Globus pallidus (tissue), 1 donor: ENCODE data around the gene NDUFA1.
A peak's percentile ranks its signal among the peaks of the same experiment; 100 is the strongest.
"Not testable (repeated sequence)": the region's sequence is repeated elsewhere in the genome, so short reads cannot be mapped to it uniquely, and the experiment has no call there.

Experiments
- DNase-seq: peaks from one replicate; pipeline ENCODE4 v3.0.0-alpha.2; 2015; ENCODE audit warnings: low spot score

Gene NDUFA1

DNA sequence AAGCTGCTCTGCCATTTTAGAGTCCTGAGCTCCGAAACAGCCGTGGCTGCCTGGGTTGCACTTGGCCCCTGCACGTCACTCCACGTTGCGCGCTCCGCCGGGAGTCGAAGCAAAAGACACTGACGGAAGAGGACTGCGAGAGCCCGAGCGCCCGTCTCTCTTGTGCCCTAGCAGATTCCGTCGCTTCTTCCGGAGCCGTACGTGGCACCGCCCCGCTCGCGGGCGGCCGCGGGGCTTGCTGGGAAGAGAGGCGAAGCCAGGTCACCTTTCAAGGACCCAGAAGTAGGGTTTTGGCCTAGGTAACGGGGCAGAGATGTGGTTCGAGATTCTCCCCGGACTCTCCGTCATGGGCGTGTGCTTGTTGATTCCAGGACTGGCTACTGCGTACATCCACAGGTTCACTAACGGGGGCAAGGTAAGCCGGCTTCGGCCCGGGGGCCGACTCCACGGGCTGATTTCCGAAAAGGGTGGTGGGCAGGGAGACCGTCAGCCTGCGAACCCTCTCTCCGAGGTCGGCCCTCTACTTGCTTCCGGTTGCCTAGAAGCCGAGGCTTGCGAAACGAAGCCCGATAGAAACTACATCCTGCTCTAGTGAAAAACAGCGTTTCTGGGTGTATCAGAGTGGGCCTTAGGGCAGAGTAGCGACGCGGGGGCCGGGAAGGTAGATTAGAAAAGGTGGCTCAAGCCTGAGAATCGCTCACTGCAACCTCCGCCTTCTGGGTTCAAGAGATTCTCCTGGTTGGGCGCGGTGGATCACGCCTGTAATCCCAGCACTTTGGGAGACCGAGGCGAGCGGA lies at the start of gene NDUFA1, which contains the start of gene RNF113A:
NDUFA1 (plus strand) TSS at position 234 of the 797 bp plus-strand sequence; CDS start at position 314, 80 bp downstream.
RNF113A (minus strand) TSS at position 135 of the 797 bp plus-strand sequence; CDS start at position 15, 120 bp downstream.
- DNase-seq: peak; percentile 79

DNA sequence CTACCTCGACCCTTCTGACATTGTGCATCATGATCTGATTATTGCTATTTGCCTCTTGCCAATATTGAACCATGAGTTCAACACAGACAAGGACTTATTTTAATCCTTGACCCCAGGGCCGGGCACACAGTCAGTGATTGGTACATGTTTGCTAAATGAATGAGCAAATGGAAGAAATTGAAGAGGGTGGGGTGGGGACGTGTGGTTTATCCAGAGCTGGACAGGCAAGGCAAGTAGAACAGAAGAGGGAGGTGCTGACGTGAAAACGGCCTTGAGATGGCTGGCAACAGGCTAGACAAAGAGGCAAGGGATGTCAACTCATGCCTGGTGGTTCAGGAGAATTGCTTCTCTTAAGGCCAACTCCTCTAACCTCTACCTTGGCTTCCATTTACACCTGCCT lies 47.4 kb upstream of the NDUFA1 start:
- DNase-seq: not testable (repeated sequence)

DNA sequence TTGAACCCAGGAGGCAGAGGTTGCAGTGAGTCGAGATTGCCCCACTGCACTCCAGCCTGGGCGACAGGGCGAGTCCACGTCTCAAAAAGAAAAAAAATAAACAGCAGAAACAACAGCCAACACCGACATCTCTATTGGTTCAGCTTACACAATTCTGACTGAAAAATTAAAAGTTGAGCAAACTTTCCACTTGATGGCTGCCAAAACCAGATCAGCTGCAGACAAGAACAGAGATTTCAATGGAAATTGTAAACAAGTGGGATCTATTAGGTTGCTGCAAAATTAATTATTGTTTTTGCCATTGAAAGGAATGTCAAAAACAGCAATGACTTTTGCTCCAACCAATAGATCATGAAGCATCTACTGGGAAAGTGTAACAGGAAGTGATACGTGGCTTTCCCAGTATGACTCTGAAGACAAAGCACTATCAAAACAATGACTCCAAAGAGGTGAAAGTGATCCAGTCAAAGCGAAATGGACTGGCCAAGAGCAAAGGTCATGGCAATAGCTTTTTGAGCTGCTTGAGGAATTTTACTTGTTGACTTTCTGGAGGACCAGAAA lies 45.2 kb upstream of the NDUFA1 start:
- no peak for DNase-seq

DNA sequence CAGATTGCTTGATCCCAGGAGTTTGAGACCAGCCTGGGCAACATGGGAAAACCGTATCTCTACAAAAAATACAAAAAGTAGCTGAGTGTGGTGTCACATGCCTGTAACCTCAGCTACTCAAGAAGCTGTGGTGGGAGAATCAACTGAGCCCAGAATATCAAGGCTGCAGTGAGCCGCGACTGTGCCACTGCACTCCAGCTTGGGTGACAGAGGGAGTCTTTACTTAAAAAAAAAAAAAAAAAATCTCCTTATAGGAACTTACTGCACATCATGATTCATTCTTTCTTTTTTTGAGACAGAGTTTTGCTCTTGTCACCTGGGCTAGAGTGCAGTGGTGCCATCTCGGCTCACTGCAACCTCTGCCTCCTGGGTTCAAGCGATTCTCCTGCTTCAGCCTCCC lies 43.2 kb upstream of the NDUFA1 start:
- DNase-seq: no peak

DNA sequence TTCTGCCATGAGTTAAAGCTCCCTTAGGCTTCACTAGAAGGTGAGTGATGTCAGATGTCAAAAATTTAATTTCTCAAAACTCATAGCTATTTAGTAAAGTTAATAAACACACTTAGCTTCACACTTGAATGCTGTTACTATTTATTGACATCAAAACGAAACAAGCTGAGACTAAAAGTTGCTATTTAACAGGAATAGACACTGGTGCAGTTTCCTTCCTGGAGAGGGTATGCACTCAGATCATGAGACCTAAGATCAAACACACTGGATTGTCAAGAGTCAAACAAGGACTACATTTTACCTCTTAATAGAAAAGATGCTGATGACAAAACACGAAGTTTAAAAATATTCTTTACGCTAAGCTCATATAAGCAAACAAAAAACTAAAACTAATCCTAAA lies 37.7 kb upstream of the NDUFA1 start:
- no peak for DNase-seq

DNA sequence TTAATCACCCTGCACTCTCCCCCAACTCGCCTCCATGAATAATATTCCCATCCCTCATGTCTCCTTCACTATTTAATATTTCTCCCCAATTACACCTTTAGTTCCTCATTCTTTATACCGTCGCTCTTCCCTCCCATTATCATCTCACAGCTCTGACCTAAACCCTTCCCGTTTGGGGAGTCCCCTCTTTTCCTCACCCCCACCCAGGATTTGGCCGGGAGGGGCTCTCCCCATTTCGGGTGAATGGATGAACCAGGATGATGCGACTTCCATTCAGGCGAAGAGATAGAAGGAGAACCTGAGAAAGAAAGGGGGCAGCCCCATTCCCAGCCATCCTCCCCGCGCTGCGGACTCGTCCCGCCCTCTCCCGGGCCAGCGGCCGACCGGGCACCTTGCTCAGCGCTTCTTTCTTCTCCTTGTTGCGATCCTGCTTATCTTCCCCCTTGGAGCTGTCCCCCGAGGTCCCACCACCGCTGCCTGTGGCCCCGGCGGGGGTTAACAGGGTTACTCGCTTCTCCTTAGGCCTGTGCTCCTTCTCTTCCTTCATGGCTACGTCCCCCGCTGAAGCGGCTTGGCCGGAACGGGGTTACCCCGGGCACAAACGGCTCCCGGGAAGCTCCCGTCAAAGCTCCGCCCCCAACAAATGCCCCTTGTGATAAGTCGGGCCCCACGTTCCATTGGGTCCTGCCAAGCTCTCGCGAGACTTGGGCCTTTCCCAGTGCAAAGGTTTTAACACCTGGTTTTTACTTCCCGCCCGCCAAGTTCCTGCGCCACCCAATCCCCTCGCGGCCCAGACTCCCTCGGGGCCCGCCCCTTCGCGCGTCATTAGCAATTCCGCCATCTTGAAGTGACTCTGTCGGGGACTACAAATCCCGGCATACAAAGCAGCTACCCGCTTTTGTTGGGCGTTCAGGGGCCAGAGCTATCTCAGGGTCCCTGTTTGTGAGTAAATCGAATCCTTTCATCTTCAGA lies 19.0 kb upstream of the NDUFA1 start, which contains the start of gene UPF3B:
UPF3B (minus strand) TSS at position 582 of the 972 bp plus-strand sequence; CDS start at position 547, 35 bp downstream.
- DNase-seq: peak; percentile 95

DNA sequence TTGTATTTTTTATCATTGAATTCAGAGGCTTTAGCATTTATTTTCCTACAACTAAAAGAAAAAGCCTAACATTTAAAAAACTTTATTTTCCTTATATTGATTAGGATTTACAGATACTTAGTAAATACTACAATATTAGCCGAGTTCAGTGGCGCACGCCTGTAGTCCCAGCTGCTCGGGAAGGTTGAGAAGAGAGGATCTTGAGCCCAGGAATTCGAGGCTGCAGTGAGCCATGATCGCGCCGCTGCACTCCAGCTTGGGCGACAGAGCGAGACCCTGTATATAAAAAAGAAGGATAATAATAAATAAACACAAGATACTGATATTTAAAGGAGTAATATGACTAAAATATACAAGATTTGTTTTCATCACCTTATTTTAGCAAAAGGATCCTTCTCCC lies 18.2 kb upstream of the NDUFA1 start:
- no peak for DNase-seq

DNA sequence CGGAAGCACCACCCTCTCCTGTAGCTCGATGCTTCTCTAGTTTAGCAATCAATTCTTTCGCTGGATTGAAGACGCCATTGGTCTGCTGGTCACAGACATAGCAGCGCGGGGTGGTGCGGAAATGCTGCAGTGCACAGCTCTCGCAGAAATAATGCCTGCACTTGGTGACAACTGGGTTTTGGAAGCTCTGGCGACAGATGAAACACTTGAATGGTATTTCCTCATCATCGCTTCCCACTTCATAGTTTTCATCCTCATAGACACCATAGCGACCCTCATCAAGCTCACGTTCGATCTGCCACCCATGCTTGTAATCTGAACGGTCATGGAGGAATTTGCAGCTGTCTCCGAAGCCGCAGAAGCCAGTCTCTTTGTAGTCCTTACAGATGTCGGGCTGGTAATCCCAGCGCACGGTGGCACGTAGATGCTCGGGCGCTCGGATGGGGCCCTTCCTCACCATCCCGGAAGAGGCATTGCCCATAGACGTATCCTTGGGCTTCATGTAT lies 953 bp upstream of the NDUFA1 start:
- DNase-seq: peak; percentile 11

DNA sequence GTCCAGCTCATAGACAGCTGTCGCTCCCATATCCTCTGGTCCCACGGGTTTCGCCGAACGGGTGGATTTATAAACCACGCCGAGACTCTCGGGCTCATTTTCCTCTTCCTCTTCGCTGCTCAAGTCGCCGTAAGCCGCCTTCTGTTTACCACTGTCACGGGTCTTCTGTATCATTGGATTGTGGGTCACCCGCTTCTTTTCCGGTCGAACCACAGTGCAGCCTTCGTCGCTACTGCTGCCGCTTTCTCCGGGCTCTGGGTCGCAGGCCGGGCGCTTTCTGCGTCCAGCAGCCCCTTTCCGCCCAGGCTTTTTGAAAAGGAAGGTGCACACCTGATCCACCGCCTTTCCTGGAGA lies 410 bp upstream of the NDUFA1 start:
- no peak for DNase-seq

DNA sequence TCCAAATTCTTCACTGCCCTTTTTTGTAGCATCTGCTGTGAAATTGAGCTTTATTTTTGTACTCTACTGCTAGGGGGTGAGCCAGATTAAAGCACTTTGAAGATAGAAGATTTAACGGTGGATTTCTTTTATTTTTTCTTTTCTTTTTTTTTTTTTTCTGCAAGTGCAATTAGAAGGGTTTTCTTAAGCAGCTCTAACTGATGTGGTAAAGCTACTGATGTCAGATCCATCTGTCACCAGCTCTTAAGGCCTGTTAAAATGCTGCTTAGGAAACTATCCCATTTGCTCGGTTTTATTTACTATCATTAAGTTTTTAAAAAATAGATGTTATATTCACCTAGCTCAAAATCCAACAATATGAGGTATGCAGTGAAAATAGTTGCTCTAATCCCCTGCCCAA lies 7.1 kb downstream of the NDUFA1 start:
- no peak for DNase-seq

DNA sequence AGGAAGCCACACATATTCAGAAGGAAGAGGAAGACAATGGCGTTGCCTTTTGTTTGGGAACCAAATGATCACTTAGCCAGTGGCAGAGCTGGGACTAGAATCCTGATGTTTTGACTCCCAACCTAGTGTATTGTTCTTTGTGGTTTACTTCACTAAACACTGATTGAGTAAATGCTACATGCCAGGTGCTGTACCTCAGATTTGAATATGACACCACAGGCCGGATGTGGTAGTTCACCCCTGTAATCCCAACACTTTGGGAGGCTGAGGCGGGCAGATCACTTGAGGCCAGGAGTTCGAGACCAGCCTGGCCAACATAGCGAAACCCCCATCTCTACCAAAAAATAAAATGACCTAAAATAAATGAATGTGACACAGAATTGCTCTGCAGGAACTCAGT lies 8.4 kb downstream of the NDUFA1 start:
- no peak for DNase-seq

DNA sequence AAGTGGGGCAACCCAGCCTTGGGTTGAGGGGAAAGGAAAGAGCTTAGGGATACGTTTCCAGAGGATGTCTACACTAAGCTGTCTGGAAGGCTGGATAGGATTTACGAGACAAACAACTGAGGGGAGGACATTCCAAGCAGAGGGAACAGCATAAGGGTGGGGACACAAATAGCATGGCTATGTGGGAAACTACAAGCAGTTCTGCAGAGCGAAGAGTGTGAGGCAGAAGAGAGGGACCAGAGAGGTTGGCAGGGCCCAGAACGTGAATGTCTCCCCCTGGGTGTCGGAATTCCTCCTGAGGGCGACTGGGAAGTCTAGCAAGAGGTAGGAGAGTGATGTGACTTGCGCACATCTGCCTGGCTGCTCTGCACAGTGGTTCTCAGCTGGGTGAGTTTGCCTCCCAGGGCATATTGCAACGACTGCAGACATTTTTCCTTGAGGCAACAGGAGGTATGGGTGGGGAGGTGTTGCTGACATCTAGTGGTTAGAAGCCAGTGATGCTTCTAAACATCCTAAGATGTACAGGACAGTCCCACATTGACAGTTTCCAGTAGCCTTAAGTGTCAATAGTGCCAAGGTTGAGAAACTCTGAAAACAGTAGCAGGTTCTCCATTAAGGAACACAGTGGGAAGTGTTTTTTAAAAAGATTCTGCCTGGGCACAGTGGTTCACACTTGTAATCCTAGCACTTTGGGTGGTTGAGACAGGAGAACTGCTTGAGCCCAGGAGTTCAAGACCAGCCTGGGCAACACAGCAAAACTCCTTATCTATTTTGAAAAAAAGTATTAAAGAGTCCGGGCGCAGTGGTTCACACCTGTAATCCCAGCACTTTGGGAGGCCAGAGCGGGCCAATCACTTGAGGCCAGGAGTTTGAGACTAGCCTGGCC lies 9.2 kb downstream of the NDUFA1 start:
- peak; percentile 11 for DNase-seq

DNA sequence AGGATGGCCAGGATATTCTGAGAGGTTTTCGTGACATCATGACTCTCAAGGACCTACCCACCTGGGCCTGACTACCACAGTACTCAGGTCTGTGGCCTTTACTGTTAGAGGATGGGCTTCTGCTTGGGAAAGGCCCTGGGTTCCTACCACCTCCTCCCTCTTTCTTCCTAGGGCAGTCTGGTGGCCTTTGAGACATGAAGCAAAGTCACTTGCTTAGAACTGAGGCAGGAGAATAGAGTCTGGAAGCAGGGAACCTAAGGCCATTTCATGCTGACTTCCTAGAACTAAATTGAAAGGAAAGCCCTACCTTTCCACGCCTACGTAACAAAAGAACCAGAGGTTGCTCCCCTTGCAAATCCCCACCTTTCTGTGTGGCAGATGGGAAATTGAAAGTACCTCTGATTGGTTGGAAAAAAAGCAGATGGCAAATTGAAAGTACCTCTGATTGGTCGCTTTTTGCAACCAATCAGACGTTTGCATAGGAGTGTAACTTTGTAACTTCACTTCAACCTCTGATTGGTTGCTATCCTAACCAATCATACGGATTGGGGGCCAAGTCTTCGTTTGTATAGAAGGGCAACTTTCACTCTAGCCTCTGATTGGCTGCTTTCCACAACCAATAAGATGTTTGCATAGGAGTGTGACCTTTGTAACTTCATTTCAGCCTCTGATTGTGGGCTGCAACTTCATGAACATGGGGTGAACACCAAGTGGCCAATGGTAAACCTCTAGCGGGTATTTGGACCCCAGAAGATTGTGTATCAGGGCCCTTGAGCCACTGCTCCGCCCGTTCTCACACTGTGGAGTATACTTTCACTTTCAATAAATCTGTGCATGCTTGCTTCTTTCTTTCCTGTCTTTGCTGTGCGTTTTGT lies 14.2 kb downstream of the NDUFA1 start:
- peak; percentile 11 for DNase-seq

DNA sequence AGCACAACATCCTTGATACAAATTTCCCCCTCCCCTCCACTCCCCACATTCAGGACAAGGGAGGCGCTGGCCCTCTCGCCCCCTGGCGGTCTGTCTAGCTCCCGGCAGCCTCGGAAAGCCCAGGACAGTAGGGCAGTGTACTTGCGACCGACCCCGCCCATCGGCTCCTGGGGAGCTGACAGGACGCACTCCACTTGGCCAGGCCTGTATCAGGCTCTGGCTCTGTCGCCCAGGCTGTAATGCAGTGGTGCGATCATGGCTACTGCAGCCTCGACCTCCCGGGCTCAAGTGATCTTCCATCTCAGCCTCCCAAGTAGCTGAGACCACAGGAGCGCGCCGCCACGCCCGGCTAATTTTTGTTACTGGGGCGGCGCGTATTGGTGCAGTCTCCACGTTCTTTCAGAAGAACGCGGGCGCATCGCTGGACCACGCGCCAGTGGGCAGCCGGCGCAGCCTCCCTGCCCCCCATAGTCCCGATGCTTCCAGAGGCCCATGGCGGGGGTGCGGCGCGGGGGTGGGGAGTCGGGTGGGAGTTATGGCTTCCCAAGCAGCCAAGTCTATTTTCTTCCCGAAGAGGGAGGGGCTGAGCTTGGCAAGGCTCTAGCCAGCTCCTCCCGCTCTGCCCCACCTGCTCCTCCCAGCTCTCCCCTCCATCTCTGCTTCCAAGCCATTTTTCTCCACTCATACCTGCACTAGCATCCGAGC lies 16.2 kb downstream of the NDUFA1 start:
- DNase-seq: peak; percentile 20

DNA sequence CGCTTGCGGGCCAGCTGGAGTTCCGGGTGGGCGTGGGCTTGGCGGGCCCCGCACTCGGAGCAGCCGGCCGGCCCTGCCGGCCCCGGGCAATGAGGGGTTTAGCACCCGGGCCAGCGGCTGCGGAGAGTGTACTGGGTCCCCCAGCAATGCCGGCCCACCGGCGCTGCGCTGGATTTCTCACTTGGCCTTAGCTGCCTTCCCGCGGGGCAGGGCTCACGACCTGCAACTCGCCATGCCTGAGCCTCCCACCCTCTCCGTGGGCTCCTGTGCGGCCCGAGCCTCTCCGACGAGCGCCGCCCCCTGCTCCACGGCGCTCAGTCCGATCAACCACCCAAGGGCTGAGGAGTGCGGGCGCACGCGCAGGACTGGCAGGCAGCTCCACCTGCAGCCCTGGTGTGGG lies 19.0 kb downstream of the NDUFA1 start:
- not testable (repeated sequence) for DNase-seq

DNA sequence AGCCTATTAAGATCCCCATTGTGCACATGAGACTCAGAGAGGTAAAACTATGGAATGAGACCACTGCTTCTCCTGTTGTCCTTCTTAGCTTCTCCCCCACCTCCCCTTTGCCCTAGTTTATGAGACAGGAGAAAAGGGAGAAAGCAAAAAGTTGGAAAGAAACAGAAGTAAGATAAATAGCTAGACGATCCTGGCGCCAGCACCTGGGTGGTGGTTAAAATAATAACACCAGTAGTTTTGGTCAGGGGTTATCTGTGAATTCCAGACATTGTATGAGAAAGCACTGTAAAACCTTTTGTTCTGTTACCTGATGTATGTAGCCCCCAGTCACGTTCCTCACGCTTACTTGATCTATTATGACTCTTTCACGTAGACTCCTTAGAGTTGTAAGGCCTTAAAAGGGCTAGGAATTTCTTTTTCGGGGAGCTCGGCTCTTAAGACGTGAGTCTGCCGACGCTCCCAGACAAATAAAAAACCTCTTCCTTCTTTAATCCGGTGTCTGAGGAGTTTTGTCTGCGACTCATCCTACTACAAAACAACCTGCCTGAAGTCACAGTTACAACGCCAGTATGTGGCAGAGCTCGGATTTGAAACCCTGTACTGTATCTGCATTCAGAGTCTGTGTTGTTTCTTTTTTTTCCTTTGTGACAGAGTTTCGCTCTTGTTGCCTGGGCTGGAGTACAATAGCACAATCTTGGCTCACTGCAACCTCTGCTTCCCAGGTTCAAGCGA lies 20.5 kb downstream of the NDUFA1 start:
- not testable (repeated sequence) for DNase-seq

DNA sequence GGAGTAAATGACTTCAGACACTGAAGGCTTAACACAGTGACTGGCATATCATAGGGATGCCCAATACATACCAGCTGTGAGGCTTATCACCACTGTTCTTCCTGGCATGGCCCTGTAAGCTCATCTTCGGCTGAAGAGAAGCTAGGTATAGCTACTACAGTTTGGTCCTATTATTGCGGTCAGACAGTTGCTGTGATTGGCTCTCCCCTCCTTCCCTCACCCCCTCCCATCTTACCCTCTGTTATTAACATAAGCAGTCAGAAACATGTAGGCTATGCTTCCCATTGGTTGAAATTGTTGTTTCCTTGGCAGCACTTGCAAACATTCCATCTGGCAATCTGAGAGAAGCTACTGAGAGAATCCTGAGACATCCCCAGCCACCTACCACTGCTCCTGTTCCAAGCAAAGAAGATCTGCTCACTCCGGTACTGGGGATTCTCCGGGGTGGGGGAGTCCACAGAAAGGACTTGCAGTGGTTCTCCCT lies 24.3 kb downstream of the NDUFA1 start, which contains the start of gene AKAP14:
AKAP14 (plus strand) TSS at position 51 of the 484 bp plus-strand sequence. CDS start 7,331 bp downstream, outside the sequence.
- DNase-seq: no peak

DNA sequence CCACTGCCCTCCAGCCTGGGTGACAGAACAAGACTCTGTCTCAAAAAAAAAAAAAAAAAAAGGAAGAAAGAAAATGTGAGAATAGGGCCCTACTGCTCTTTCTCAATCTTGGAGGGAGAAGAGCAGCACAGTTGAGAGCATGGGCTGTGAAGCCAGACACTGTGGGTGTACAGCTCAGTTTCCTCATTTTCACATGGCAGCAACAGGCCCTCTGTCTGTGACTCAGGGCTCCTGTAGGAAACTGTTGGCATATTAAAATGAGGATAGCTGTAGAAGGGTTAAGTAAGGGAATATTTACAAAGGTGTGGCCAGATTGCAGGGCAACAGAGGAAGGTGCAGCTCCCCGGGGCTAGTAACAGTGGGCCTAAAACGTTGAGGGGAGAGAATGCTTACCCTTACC lies 27.5 kb downstream of the NDUFA1 start:
- peak; percentile 16 for DNase-seq
